Endothelial cell of umbilical vein (primary cell): ENCODE results near the gene ETV4. TPM values are rescaled to one million over a fixed set of nuclear protein-coding genes. Genes with fewer than 3 reads are reported as not detected.

Experiments
- BruUV-seq: library from RNA; stranded (reverse); fragments of 400-500 nt; replicated peaks from 2 replicates; lab custom pipeline; 2021; lab: Mats Ljungman, UMichigan
- CTCF ChIA-PET: fragments of 300-600, 350-600 bp; sonication (Branson Sonifier 250); formaldehyde crosslinking; loops from one replicate; lab custom pipeline; 2021; ENCODE audit warnings: antibody characterized with exemption, inconsistent platforms; lab: Charles Lee
- POLR2A ChIA-PET: fragments of 300-600, 350-600 bp; sonication (Branson Sonifier 250); formaldehyde crosslinking; loops from one replicate; lab custom pipeline; 2021; ENCODE audit warnings: antibody characterized with exemption, inconsistent platforms; lab: Charles Lee
- DNase-seq: peaks from one replicate; pipeline ENCODE4 v3.0.0-alpha.2; 2011; ENCODE audit warnings: low read depth, low spot score
- FAIRE-seq: peaks from 2 replicates; lab custom pipeline; 2011; peaks lifted over from hg19 to GRCh38; lab: Jason Lieb, UNC
- H2AFZ ChIP-seq: 2 replicates; pipeline ENCODE4 v1.6.0; 2012; ENCODE audit warnings: low read depth, low read length, control low read depth, inconsistent platforms
- H3K27ac ChIP-seq: 2 replicates; pipeline ENCODE4 v1.5.1; 2011; ENCODE audit warnings: low read depth, mild to moderate bottlenecking, control low read depth, low read length, moderate library complexity; ENCODE audit not compliant: insufficient read depth
- H3K27me3 ChIP-seq, 2 experiments: 2 replicates each; pipeline versions ENCODE4 v1.6.0 to v1.6.1; 2011; ENCODE audit warnings: low read length in 2 of 2, mixed read lengths in 1 of 2; ENCODE audit not compliant: control insufficient read depth in 2 of 2, insufficient read depth in 2 of 2
- H3K36me3 ChIP-seq, 2 experiments: 2 replicates in 1 of 2; 3 replicates in 1 of 2; pipeline ENCODE4 v1.5.1; 2011; ENCODE audit warnings: low read length in 2 of 2, mild to moderate bottlenecking in 1 of 2, moderate library complexity in 1 of 2; ENCODE audit not compliant: control insufficient read depth in 2 of 2, insufficient read depth in 2 of 2; ENCODE audit errors: extremely low read depth in 1 of 2
- H3K4me1 ChIP-seq: 3 replicates; pipeline ENCODE4 v1.5.1; 2011; ENCODE audit warnings: mild to moderate bottlenecking, low read length; ENCODE audit not compliant: control insufficient read depth, insufficient read depth; ENCODE audit errors: extremely low read depth
- H3K4me2 ChIP-seq: 2 replicates; pipeline ENCODE4 v1.6.1; 2011; ENCODE audit warnings: low read length, control low read depth, mixed read lengths; ENCODE audit not compliant: insufficient read depth
- H3K4me3 ChIP-seq, 3 experiments: fragments of 200-600 bp in 1 of 3; sonication (generic), shearing (Covaris generic) in 1 of 3; replicated peaks in 1 of 3; 2 replicates each; pipeline ENCODE4 v1.5.1; 2011 to 2016; ENCODE audit warnings: control low read depth in 3 of 3, low read length in 3 of 3, mild to moderate bottlenecking in 2 of 3, inconsistent platforms in 1 of 3, low read depth in 1 of 3, moderate library complexity in 1 of 3; ENCODE audit not compliant: insufficient read depth in 1 of 3
- H3K79me2 ChIP-seq: 2 replicates; pipeline ENCODE4 v1.6.0; 2012; ENCODE audit warnings: low read length, inconsistent platforms; ENCODE audit not compliant: control insufficient read depth, insufficient read depth
- H3K9ac ChIP-seq: replicated peaks from 2 replicates; pipeline ENCODE3; 2011; ENCODE audit warnings: low read length, control low read depth; ENCODE audit not compliant: insufficient read depth; ENCODE audit errors: extremely low read depth
- H3K9me1 ChIP-seq: replicated peaks from 3 replicates; pipeline ENCODE4 v1.6.0; 2011; ENCODE audit warnings: mild to moderate bottlenecking, low read length; ENCODE audit not compliant: control insufficient read depth, insufficient read depth; ENCODE audit errors: extremely low read depth
- H3K9me3 ChIP-seq: replicated peaks from 2 replicates; pipeline ENCODE4 v1.5.1; 2012; ENCODE audit warnings: low read length, inconsistent platforms; ENCODE audit not compliant: control insufficient read depth, insufficient read depth
- H4K20me1 ChIP-seq: replicated peaks from 2 replicates; pipeline ENCODE3; 2011; ENCODE audit warnings: mild to moderate bottlenecking, low read length; ENCODE audit not compliant: control insufficient read depth, insufficient read depth; ENCODE audit errors: extremely low read depth
- EZH2 ChIP-seq: IDR thresholded peaks from 2 replicates; pipeline ENCODE4 v1.6.1; 2012; ENCODE audit warnings: borderline replicate concordance, low read depth, mild to moderate bottlenecking, moderate library complexity, low read length, inconsistent platforms; ENCODE audit not compliant: severe bottlenecking
- GATA2 ChIP-seq: IDR thresholded peaks from 2 replicates; pipeline ENCODE4 v1.7.0; 2011; ENCODE audit warnings: low read depth, mild to moderate bottlenecking, moderate library complexity, mixed read lengths, low read length; ENCODE audit not compliant: insufficient read length, insufficient read depth
- JUN ChIP-seq: IDR thresholded peaks from 2 replicates; pipeline ENCODE4 v1.6.1; 2011; ENCODE audit warnings: borderline replicate concordance, low read depth; ENCODE audit not compliant: insufficient read length, insufficient read depth
- MAX ChIP-seq: IDR thresholded peaks from 2 replicates; pipeline ENCODE4 v1.6.1; 2011; ENCODE audit not compliant: insufficient read depth, insufficient read length
- MYC ChIP-seq: IDR thresholded peaks from one replicate; pipeline ENCODE4 v1.6.1; 2011; ENCODE audit warnings: mild to moderate bottlenecking, low read depth, low read length
- POLR2A ChIP-seq: IDR thresholded peaks from 2 replicates; pipeline ENCODE4 v1.6.1; 2012; ENCODE audit warnings: low read depth, mild to moderate bottlenecking, control low read depth, low read length
- dilution Hi-C: fragments of 300-500 bp; cut with MboI; formaldehyde crosslinking; loops from one replicate; pipeline ENCODE4 v1.15.0; 2019; ENCODE audit warnings: low sequenced_read_pairs; ENCODE audit not compliant: extremely low pct_ligation_motif_present
- intact Hi-C: fragments of 100-400 bp; cut with micrococcal nuclease; formaldehyde crosslinking; loops from one replicate; pipeline ENCODE4 v1.10.0; 2022
- polyA plus RNA-seq, 4 experiments: library from polyadenylated mRNA; depleted of rRNA in 3 of 4; stranded (reverse) in 3 of 4; unstranded in 1 of 4; fragments of >200 nt; gene quantifications; 2 replicates each; pipeline versions ENCODE4 v1.2.1 to v1.2.3, GENCODE V29; 2011 to 2012; ENCODE audit warnings: missing spikeins in 1 of 4
- total RNA-seq: library from RNA; stranded (reverse); gene quantifications from 2 replicates; pipeline ENCODE4 v1.2.3, GENCODE V29; 2021

ETV4 gene
- total and polyA plus RNA-seq, 2 donors (not counting 3 experiments of a cell fraction or from before 2014, with no cell fraction given) = 7.3 to 32.2 TPM

DNA sequence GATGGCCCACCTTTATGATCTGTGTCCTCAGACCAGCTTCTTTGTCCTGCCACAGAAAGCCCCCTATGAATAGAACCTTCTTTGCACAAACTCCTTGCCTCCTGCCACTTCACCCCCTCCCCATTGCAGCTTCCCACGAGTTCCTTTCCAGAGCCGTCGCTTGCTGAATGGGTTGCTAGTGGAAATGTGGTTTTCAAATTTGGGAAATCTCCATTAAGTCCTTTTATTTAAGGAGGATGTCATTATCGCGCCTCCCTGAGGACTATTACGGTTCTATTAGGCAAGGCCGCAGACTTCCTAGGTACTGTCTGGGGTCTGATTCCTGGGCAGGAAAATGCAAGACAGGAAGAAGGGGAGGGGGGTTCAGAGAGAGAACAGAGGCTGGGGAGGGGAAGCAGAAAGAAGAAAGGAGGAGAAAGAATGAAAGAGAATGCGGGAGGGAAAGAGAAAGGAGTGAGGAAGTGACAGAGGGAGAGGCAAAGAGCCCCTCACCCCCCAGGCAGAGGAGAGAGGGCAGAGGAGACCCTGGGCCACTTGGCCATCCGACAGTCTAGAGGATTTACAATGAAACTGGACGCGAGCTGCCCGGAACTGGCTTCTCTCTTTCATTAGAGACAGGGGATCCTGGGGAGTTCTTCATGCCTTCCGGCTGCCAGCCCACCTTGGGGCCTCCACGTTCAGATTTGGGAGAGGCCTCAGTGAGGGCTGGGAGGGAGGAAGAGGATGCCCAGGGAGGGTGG, 31.7 kb upstream of the ETV4 start:
- no peak for TF ChIP-seq MAX
- no peak for TF ChIP-seq EZH2
- no peak for TF ChIP-seq GATA2
- no peak for TF ChIP-seq MYC
- TF ChIP-seq POLR2A = no peak
- no peak for TF ChIP-seq JUN
- DNase-seq (no peak), FAIRE-seq (no peak)
- peaks cover 19% of the 10 kb centered on the region for H3K4me1 ChIP-seq
- ChIA-PET POLR2A (interaction anchor here (0.6 to 0.9 kb wide), 2 partner anchors 94 to 107 kb away, joined by 3 to 7 read pairs; no protein-coding TSS in a partner anchor), CTCF (interaction anchor here (0.6 to 10.1 kb wide), 14 partner anchors 9 to 183 kb away, joined by 3 to 595 read pairs (median 5); partner anchors contain the start of gene ETV4)
- no peak overlapping the region for H3K9ac ChIP-seq
- H3K9me1 ChIP-seq = no peaks in the 10 kb centered on the region
- H3K27me3 ChIP-seq = no peaks in the 10 kb centered on the region
- no peaks in the 10 kb centered on the region for H3K36me3 ChIP-seq
- H2AFZ ChIP-seq = peak overlapping the region; percentile 13
- peak overlapping the region; percentile 72 for H3K27ac ChIP-seq
- no peak overlapping the region for H3K4me3 ChIP-seq
- no peaks in the 10 kb centered on the region for H4K20me1 ChIP-seq
- no peaks in the 10 kb centered on the region for H3K9me3 ChIP-seq
- dilution Hi-C loops (no loop called here), intact Hi-C loops (loop anchor here (1.0 kb wide), 1 partner anchor 14 kb away; no protein-coding TSS in a partner anchor)
- H3K79me2 ChIP-seq = no peaks in the 10 kb centered on the region
- no peak overlapping the region for H3K4me2 ChIP-seq
- no TSS peak for BruUV-seq
